Neural crest cell (in vitro differentiated cells): ENCODE measurements around the gene PIP5K1B. TPM values are rescaled to one million over a fixed set of nuclear protein-coding genes. Genes with fewer than 3 reads are reported as not detected.

Experiments
- DNase-seq: peaks from one replicate; pipeline ENCODE4 v3.0.0; 2021; ENCODE audit warnings: low read depth, mixed read lengths, low spot score
- H3K27ac Mint-ChIP-seq: one replicate; pipeline ENCODE4 v1.8.0; 2021; ENCODE audit warnings: mild to moderate bottlenecking, mixed read lengths; ENCODE audit not compliant: unreplicated experiment
- H3K27me3 Mint-ChIP-seq: 2 replicates; pipeline ENCODE4 v1.8.0; 2021; ENCODE audit warnings: low read depth, mild to moderate bottlenecking, mixed read lengths
- H3K36me3 Mint-ChIP-seq: 2 replicates; pipeline ENCODE4 v1.8.0; 2021; ENCODE audit warnings: low read depth, mild to moderate bottlenecking, mixed read lengths
- H3K4me1 Mint-ChIP-seq: 2 replicates; pipeline ENCODE4 v1.8.0; 2021; ENCODE audit warnings: mixed read lengths
- H3K4me3 Mint-ChIP-seq: one replicate; pipeline ENCODE4 v1.8.0; 2021; ENCODE audit warnings: mild to moderate bottlenecking, mixed read lengths
- H3K9me3 Mint-ChIP-seq: 2 replicates; pipeline ENCODE4 v1.8.0; 2021; ENCODE audit warnings: mixed read lengths
- total RNA-seq: library from RNA; stranded (reverse); gene quantifications from 2 replicates; pipeline ENCODE4 v1.2.1, GENCODE V29; 2021
- TF ChIP-seq, protein P1 (sequence below): fragments of 200-600 bp; sonication (generic); conservative IDR thresholded peaks from 2 replicates; pipeline ENCODE4 v1.5.0; 2021; ENCODE audit warnings: antibody characterized with exemption, mild to moderate bottlenecking

The PIP5K1B gene
- total RNA-seq, 1 donor from 2014 or later: 5.9 TPM

DNA sequence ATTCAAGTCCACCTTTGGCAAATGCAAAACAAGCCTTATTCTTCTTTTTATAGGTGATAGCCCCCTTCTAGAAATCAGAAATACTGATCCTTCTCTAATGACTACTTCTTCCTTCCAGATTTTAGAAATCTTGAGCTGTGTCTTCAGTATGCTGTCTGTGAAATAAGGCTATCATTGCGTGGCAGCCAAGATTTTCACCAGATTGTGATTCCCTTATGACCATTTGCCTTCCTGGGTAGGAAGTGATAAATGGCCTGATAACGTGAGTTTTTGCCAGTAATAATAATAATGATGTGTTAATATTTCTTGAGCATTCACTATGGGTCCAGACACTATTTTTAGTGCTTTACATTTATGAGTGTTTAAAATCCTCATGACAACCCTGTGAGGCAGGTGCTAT is 80.9 kb downstream of the PIP5K1B start:
- Mint-ChIP-seq H3K4me3 (no peak overlapping the region), H3K27me3 (no peaks in the 10 kb centered on the region), H3K36me3 (no peaks in the 10 kb centered on the region), H3K9me3 (no peaks in the 10 kb centered on the region), H3K4me1 (peaks cover 6% of the 10 kb centered on the region), H3K27ac (no peak overlapping the region)
- DNase-seq: no peak
- TF ChIP-seq, protein P1, sequence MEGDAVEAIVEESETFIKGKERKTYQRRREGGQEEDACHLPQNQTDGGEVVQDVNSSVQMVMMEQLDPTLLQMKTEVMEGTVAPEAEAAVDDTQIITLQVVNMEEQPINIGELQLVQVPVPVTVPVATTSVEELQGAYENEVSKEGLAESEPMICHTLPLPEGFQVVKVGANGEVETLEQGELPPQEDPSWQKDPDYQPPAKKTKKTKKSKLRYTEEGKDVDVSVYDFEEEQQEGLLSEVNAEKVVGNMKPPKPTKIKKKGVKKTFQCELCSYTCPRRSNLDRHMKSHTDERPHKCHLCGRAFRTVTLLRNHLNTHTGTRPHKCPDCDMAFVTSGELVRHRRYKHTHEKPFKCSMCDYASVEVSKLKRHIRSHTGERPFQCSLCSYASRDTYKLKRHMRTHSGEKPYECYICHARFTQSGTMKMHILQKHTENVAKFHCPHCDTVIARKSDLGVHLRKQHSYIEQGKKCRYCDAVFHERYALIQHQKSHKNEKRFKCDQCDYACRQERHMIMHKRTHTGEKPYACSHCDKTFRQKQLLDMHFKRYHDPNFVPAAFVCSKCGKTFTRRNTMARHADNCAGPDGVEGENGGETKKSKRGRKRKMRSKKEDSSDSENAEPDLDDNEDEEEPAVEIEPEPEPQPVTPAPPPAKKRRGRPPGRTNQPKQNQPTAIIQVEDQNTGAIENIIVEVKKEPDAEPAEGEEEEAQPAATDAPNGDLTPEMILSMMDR: no peak

DNA sequence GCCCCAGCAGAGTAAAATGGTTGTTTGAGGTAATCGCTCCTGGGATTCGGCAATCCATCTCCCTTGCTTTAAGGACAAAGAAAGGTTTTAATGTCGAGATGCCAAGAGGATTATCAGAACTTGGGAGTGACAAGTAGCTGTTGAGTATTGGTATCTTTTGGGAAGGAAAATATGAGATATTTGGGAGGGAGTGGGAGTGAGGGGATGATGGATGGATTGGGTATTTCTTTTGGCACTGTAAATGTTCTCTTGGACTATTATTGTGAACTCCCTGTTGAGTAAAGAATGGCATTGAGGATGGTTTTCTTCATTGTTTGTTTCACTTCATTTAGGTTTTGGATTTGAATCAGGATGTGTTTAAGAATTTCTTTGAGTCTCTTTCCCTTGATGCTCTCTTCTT is 86.1 kb downstream of the PIP5K1B start:
- Mint-ChIP-seq H3K4me3 (no peak overlapping the region), H3K27ac (no peak overlapping the region), H3K9me3 (no peaks in the 10 kb centered on the region), H3K27me3 (peaks cover 2% of the 10 kb centered on the region), H3K36me3 (no peaks in the 10 kb centered on the region), H3K4me1 (no peaks in the 10 kb centered on the region)
- DNase-seq: no peak
- TF ChIP-seq, protein P1: no peak

DNA sequence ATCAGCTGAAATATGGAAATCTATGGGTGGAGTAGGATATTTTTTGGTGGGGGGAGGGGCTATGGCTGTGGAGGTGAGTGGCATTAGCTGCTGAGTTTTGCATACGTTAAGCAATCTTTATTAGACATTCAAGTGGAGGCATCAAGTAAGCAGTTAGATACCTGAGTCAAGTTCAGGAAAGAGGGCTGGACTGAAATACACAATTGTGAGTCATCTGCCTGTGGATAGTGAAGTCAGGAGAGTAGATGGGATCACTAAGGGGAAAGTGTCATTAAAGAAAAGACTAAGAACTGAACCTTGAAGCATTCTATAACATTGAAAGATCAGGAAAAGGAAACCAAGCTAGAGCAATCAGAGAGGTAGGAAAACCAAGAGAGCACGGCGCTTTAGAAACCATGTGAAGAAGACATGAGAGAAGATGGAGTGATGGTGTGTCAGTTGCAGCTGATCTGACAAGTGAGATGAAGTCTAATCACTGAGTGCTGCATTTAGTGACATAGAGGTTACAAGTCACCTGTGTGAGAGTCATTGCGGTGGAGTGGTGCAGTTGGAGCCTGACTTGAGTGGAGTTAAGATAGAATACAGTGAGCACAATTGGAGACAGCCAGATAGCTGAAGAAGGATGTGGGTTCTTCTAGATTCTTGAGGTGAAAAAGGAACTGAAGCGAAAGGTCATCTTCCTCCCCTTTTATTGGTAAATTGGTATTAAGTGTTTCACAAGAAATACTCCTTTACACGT is 88.7 kb downstream of the PIP5K1B start:
- no peak overlapping the region for H3K27ac Mint-ChIP-seq
- H3K36me3 Mint-ChIP-seq: no peaks in the 10 kb centered on the region
- TF ChIP-seq, protein P1: no peak
- no peaks in the 10 kb centered on the region for H3K4me1 Mint-ChIP-seq
- peaks cover 7% of the 10 kb centered on the region for H3K27me3 Mint-ChIP-seq
- DNase-seq: no peak
- H3K9me3 Mint-ChIP-seq: no peaks in the 10 kb centered on the region
- H3K4me3 Mint-ChIP-seq: no peak overlapping the region

DNA sequence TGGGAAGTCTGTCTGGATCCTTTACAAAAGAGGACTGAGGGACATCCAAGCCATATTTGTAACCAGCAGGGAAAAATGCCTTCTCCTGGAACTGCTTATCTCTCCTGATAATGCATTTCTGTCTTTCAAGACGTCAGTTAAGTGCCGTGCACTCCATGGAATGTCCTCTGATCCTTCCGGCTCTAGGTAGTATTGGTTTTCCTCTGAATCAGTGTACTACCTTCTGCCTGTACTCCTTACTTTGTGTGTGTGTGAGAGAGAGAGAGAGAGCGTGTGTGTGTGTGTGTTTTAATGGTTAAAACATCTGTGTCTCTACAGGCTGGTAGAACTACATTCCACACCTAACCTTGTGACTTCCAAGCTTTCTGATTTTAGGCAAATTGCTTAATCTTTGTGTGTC is 89.9 kb downstream of the PIP5K1B start:
- no peaks in the 10 kb centered on the region for H3K4me1 Mint-ChIP-seq
- H3K36me3 Mint-ChIP-seq: no peaks in the 10 kb centered on the region
- no peaks in the 10 kb centered on the region for H3K9me3 Mint-ChIP-seq
- H3K4me3 Mint-ChIP-seq: no peak overlapping the region
- TF ChIP-seq, protein P1: no peak
- H3K27ac Mint-ChIP-seq: no peak overlapping the region
- peaks cover 7% of the 10 kb centered on the region for H3K27me3 Mint-ChIP-seq
- no peak for DNase-seq

DNA sequence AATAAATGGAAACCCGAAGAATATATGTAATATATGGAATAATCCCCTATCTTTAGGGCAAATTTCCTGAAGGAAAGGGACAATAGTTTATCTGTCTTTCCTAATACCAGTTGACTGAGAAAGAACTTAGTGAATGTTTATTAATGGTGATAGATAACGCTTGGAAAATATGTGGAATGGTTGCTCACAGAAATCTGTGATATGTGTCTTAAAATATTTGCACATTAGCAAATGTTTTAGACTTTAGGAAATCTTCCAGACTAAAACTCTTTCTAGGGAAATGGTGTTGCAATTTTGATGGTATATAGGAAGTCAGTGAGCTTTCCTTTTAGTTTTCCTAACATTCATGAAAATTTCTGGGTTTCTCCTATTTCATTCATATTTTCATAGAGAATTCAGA is 90.4 kb downstream of the PIP5K1B start:
- Mint-ChIP-seq H3K27me3 (peaks cover 7% of the 10 kb centered on the region), H3K27ac (no peak overlapping the region), H3K4me1 (no peaks in the 10 kb centered on the region), H3K4me3 (no peak overlapping the region), H3K9me3 (no peaks in the 10 kb centered on the region), H3K36me3 (no peaks in the 10 kb centered on the region)
- no peak for DNase-seq
- TF ChIP-seq, protein P1: no peak
